AG09319 (cell line): ENCODE measurements around the gene CDH13.
A peak's percentile ranks its signal among the peaks of the same experiment; 100 is the strongest.

Experiments used
- DNase-seq: peaks from one replicate; pipeline ENCODE4 v3.0.0-alpha.2; 2010; ENCODE audit warnings: low read depth; ENCODE audit errors: extremely low read depth
- CTCF ChIP-seq: IDR thresholded peaks from 2 replicates; pipeline ENCODE4 v1.5.1; 2011; ENCODE audit warnings: low read depth, mild to moderate bottlenecking, inconsistent platforms, low read length, moderate library complexity

The CDH13 gene

GRCh38 chr16:83808573-83809014 is 1181.8 kb downstream of the CDH13 start:
- no peak for TF ChIP-seq CTCF
- DNase-seq, result no peak

GRCh38 chr16:83809092-83809491 is 1182.3 kb downstream of the CDH13 start:
- DNase-seq, result no peak
- TF ChIP-seq CTCF, result no peak

- TF ChIP-seq CTCF, result no peak
- DNase-seq, result no peak
Measured at GRCh38 chr16:83810901-83811300, 1184.1 kb downstream of the CDH13 start.

- no peak for TF ChIP-seq CTCF
- peak; percentile 54 for DNase-seq
Measured at GRCh38 chr16:83813823-83814658, 1187.3 kb downstream of the CDH13 start.

- no peak for DNase-seq
Measured at GRCh38 chr16:83814659-83814985, 1187.9 kb downstream of the CDH13 start.

GRCh38 chr16:83817022-83817421 is 1190.3 kb downstream of the CDH13 start:
- no peak for TF ChIP-seq CTCF
- DNase-seq, result no peak

More at GRCh38 chr16:83814659-83814985, 1187.9 kb downstream of the CDH13 start:
- TF ChIP-seq CTCF, result no peak

- no peak for TF ChIP-seq CTCF
Measured at GRCh38 chr16:83818276-83818675, 1191.5 kb downstream of the CDH13 start.

More at GRCh38 chr16:83818276-83818675, 1191.5 kb downstream of the CDH13 start:
- DNase-seq, result no peak
